IPS-NIHi11 (cell line): ENCODE data around the gene TMEM50B.
"Not testable (repeated sequence)": the region's sequence is repeated elsewhere in the genome, so short reads cannot be mapped to it uniquely, and the experiment has no call there.

ENCODE experiments used
- DNase-seq: peaks from one replicate; pipeline ENCODE4 v3.0.0; 2012; ENCODE audit warnings: mixed read lengths, low spot score

Gene TMEM50B

DNA sequence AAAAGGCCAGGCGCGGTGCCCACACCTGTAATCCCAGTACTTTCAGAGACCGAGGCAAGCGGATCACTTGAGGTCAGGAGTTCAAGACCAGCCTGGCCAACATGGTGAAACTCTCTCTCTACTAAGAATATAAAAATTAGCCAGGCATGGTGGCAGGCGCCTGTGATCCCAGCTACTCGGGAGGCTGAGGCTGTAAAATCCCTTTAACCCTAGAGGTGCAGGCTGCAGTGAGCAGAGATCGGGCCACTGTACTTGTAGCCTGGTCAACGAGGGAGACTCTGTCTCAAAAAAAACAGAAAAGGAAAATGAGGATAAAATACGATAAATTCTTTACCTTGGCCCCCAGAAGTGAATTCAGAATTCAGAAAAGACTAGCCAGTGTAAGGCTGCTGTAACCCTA lies 1.6 kb downstream of the TMEM50B start:
- DNase-seq: no peak

DNA sequence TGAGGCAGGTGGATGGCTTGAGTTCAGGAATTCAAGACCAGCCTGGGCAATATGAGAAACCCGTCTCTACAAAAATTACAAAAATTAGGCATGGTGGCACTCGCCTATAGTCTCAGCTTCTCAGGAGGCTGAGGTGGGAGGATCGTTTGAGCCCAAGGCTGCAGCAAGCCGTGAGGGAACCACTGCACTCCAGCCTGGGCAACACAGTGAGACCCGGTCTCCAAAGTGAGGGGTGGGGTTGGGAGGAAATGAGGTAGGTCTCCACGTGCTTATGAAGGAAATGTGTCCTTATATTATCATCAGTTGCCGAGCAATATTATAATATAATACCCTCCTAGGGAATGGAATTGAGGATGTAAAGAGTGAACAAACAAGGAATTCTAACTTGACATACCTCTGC lies 2.7 kb downstream of the TMEM50B start:
- DNase-seq: no peak

- no peak for DNase-seq
Measured at GRCh38 chr21:33473344-33473743, 6.4 kb downstream of the TMEM50B start.

DNA sequence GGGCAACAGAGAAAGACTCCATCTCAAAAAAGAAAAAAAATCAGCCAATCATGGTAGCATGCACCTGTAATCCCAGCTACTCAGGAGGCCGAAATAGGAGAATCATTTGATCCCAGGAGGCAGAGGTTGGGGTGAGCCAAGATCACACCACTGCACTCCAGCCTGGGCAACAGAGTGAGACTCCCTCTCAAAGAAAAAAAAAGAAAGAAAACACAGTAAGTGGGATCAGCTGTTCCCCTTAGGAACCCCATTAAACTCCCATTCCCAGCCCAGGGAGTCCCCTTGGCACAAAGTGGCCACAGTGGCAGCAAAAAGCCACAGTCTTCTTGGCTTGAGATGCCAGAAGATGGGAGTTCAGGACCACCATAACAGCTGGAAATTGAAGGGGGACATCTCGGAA lies 9.1 kb downstream of the TMEM50B start:
- DNase-seq: no peak

GRCh38 chr21:33469183-33469582 lies 10.6 kb downstream of the TMEM50B start:
- not testable (repeated sequence) for DNase-seq

- no peak for DNase-seq
Measured at GRCh38 chr21:33461538-33462250, 18.1 kb downstream of the TMEM50B start.

DNA sequence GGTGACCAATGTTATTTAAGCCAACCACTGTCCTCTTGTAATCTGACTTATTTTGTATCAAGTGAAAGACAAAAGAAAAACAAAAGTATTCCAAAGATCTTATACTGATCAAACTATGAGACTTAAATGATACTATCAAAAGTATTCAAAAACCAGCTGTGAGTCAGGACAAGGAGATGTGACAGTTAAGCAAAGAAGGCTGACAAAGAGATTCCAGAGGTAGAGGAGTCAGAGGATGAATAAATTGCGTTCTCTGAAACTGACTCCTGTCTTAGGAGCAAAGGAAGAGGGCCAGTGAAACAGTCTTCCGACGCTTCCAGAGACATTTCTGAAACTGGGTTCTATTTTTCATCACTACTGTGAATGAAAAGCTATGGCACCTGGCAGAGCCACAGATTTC lies 20.9 kb downstream of the TMEM50B start:
- DNase-seq: no peak

DNA sequence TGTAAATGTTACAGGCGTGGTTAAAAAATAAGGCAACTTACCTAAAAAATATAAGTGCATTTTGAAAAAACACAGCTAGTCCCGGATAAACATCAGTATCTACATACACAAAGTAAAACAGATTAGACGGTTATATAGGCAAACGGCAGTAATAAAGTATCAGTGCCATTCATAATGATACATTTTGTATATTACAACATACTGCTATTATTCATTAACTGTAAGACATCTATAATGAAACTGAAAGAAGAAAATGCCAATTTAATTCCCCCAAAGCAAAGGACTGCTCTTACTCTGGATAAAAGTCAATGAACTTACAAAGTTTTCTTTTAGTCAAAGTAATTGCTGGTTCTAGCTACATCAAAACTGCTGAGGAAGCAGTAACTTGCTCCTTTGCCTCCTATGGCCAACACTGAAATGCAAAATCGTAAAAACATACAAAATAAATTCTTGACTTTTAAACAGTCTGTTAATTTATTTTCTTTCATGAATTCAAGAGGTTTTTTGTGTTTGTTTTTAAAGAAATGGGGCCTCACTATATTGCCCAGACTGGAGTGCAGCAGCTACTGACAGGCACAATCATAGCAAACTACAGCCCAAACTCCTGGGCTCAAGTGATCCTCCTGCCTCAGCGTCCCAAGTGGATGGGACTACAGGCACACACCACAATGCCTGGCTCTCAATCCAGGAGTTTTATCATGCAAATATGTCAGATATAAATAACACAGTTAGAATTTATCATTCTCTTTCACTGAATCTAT lies 23.9 kb downstream of the TMEM50B start:
- no peak for DNase-seq

DNA sequence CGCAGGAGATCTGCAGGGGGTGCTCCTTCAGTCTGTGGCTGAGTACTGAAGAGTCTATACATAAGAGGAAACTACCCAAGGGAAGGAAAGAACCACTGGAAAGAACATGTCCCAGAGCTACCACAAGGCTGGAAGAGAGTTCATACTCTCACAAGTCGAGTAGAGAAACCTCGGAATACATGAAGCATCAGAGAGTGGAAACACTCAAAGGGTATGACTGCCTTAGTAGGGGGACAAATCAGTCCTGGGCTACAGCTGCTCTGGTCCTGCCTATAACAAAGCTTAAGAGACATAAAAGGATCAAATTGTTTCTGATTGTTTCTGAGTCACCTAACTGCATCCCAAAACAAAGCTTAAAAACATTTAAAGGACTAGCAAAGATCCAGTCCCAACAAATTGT lies 27.4 kb downstream of the TMEM50B start:
- no peak for DNase-seq

- no peak for DNase-seq
Measured at GRCh38 chr21:33451634-33452071, 28.1 kb downstream of the TMEM50B start.

DNA sequence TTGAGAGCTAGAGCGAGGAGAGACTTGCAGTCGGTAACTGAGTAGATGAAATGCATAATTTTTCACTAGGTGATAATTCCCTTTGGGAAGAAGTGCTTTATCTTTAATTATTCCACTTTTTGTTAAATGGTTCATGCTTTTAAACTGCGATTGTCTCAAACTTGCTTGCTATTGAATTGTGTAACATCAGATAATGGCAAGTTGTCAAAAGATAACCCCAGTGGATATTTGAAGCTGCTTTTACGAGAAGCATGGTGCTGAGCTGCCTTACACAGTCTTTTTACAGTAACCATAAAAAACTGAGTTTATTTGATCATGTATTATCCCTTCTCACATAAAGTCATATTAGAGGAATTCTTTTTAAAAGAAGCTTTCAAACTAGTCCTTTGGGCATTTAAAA lies 30.2 kb downstream of the TMEM50B start:
- no peak for DNase-seq

DNA sequence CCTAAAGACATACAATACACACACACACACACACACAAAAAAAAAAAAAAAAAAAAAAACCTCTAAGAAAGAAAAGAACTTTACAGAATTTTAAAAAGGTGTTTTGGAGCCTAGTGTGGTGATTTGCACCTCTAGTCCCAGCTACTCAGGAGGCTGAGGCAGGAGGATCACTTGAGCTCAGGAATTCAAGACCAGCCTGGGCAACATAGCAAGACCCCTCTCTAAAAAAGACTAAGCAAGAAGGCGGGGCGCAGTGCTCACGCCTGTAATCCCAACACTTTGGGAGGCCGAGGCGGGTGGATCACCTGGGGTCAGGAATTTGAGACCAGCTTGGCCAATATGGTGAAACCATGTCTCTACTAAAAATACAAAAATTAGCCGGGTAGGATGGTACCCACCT lies 33.2 kb downstream of the TMEM50B start:
- not testable (repeated sequence) for DNase-seq

- DNase-seq: no peak
Measured at GRCh38 chr21:33444499-33444898, 35.3 kb downstream of the TMEM50B start.

- no peak for DNase-seq
Measured at GRCh38 chr21:33443194-33443593, 36.6 kb downstream of the TMEM50B start.

GRCh38 chr21:33441489-33442477 lies 38.0 kb downstream of the TMEM50B start:
- no peak for DNase-seq

DNA sequence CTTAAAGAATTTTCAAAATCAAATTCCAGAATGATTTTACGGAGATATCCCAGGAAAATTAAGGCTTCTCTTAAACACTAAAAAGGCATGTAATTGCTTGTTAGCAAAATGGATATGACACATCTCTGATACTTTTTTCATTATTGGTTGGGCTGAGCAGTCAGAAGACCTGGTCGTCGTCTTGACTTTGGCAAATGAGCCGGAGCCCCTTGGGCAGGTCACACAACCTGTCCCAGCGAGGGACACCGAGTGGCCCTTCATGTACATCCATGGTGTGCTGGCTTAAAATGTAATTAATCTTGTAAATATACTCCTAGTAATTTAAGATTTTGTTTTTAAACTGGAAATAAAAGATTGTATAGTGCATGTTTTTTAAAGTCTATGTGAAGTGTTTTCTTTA lies 42.6 kb downstream of the TMEM50B start:
- DNase-seq: no peak

- no peak for DNase-seq
Measured at GRCh38 chr21:33434770-33435360, 44.9 kb downstream of the TMEM50B start.

DNA sequence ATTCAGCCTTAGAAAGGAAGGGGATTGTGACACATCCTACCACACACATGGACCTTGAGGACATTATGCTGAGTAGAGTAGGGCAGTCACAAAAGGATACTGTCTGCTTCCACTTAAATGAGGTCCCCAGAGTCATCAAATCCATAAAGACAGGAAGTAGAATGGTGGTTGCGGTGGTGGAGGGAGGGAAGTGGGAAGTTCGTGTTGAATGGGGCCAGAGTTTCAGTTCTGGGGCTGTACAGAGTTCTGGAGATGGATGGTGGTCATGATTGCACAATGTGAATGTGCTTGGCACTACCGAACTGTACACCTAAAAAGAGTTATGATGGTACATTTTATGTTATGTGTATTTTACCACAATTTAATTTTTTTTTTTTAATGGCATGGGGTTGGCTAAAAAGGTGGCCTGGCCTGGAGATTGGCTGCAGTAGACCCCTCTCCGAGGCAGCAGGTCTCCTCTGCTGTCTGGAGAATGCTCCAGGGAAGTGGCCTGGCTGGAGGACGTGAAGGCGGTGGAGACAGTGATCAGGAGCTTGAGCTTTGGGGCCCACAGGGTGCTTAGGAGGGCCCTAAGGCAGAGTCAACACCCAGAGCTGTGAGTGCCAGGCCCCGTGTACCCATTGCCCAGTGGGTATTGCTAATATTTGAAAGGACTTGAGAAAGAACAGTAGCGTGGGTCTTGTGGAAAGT lies 46.2 kb downstream of the TMEM50B start:
- no peak for DNase-seq

GRCh38 chr21:33433001-33433400 lies 46.8 kb downstream of the TMEM50B start:
- no peak for DNase-seq

DNA sequence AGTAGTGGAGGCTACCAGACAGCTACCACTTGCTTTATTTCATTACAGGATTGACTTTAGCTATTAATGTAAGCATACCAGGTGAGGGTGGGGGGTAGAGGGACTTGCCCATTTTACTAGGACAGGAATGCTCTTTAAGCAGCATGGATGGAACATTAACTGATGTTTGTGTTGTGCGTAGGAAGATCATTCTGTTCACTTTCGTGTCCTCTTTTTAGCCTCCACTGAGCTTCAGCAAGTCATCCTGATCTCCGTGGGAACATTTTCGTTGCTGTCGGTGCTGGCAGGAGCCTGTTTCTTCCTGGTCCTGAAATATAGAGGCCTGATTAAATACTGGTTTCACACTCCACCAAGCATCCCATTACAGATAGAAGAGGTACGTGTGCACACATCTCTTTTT lies 47.3 kb downstream of the TMEM50B start:
- DNase-seq: no peak

GRCh38 chr21:33430858-33431257 lies 48.9 kb downstream of the TMEM50B start:
- DNase-seq: no peak
